ENCODE measurements around the gene KNDC1.

The KNDC1 gene

DNA sequence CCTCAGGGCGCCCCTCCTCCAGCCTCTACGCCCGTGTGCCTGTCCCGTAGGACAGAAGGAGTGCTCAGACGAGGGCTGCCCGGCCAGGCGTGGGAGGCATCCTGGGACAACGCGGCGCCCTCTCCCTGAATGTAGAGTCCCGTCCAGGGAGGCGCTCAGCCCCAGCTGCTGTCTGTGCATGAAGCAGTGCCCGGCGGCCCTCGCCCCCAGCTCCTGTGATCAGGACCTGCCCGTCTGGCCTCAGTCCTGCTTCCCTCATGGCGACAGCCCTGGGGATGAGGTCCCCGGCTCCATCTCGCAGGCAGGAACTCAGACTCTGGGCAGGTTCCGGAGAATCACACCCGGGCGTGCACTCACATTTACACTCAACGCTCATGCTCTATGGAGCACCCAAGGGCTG is 45.1 kb downstream of the KNDC1 start:
- Histone ChIP-seq H3K27me3 (ENCODE audit: control insufficient read depth, insufficient read depth, low read length) (no peaks in the 10 kb centered on the region), H3K36me3 (ENCODE audit: control insufficient read depth, insufficient read depth, low read length) (no peaks in the 10 kb centered on the region), H3K9me3 (ENCODE audit: control insufficient read depth, insufficient read depth, low read length) (no peaks in the 10 kb centered on the region), H3K4me1 (ENCODE audit: control insufficient read depth, insufficient read depth, low read length) (no peaks in the 10 kb centered on the region), H3K4me3 (ENCODE audit: low read depth, low read length) (no peak overlapping the region), H3K27ac (ENCODE audit: low read depth, low read length) (no peak overlapping the region), H3K9ac (ENCODE audit: low read depth, low read length) (no peak overlapping the region)

DNA sequence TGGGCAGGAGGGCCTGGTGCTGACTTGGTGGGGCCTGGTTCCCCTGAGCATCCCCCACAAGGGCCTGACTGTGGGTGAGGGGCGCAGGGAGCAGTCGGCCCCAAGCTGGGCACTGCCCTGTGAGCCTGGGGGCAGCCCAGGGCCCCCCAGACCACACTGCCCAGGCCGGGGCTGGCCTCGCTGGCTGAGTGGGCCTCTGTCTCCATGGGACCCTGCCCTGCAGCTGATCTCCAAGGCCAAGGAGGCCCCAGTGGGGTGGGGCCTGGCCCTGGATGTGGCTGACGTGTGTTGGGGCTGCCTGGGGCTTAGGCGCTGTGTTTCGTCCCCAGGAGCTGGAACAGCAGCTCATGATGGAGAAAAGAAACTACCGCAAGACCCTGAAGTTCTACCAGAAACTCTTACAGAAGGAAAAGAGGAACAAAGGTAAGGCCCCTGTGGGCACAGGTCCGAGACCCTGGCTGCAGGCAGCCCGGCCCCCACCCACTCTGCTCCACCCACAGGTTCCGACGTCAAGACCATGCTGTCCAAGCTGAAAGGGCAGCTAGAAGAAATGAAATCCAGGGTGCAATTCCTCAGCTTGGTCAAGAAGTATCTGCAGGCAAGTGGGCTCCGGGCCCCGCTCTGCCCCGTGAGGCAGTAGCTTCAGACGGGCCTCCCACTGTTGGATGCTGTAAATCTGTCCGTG is 46.5 kb downstream of the KNDC1 start:
- Histone ChIP-seq H3K9ac (ENCODE audit: low read depth, low read length) (no peak overlapping the region), H3K36me3 (ENCODE audit: control insufficient read depth, insufficient read depth, low read length) (no peaks in the 10 kb centered on the region), H3K4me3 (ENCODE audit: low read depth, low read length) (no peak overlapping the region), H3K27me3 (ENCODE audit: control insufficient read depth, insufficient read depth, low read length) (no peaks in the 10 kb centered on the region), H3K27ac (ENCODE audit: low read depth, low read length) (no peak overlapping the region), H3K9me3 (ENCODE audit: control insufficient read depth, insufficient read depth, low read length) (no peaks in the 10 kb centered on the region), H3K4me1 (ENCODE audit: control insufficient read depth, insufficient read depth, low read length) (no peaks in the 10 kb centered on the region)

DNA sequence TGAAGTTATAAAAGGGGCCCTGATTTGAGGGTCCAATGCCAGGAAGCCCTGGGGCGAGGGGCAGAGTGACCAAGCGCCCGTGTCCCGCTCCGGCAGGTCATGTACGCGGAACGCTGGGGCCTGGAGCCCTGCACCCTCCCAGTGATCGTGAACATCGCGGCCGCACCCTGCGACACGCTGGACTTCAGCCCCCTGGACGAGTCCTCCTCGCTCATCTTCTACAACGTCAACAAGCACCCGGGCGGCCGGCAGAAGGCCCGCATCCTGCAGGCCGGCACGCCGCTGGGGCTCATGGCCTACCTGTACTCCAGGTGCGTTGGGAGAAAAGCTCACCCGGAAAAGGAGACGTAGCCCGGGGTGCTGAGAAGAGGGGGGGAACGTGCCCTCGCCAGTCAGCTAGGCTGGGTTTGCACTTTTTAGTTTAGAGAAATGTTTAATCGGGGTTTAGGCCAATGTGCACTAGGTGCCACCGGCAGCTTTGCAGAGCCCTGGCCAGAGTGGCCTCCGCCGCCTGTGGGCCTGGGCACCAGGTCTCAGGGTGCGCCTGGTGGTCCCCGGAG is 47.1 kb downstream of the KNDC1 start:
- Histone ChIP-seq H3K4me3 (ENCODE audit: low read depth, low read length) (no peak overlapping the region), H3K27ac (ENCODE audit: low read depth, low read length) (no peak overlapping the region), H3K9ac (ENCODE audit: low read depth, low read length) (no peak overlapping the region), H3K36me3 (ENCODE audit: control insufficient read depth, insufficient read depth, low read length) (no peaks in the 10 kb centered on the region), H3K4me1 (ENCODE audit: control insufficient read depth, insufficient read depth, low read length) (no peaks in the 10 kb centered on the region), H3K27me3 (ENCODE audit: control insufficient read depth, insufficient read depth, low read length) (no peaks in the 10 kb centered on the region), H3K9me3 (ENCODE audit: control insufficient read depth, insufficient read depth, low read length) (no peaks in the 10 kb centered on the region)

DNA sequence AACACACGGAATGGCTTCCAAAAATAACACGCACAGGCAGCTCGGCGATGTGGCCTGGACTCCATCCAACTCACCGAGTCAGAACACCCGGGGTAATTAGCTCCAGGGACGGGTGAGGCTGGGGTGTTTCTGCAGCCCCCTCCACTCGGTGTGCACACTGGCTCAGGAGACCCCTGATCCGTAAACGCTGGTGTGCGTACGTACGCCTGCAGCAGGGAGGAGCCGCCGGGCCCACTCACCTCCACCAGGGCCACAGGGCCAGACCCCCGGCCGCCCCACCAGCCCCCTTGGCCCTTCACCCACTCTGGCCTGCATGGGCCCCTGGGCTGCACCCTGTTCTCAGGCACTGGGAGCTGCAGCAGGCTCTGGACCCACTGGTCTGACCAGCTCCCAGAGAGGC is 47.6 kb downstream of the KNDC1 start:
- Histone ChIP-seq H3K27ac (ENCODE audit: low read depth, low read length) (no peak overlapping the region), H3K9me3 (ENCODE audit: control insufficient read depth, insufficient read depth, low read length) (no peaks in the 10 kb centered on the region), H3K9ac (ENCODE audit: low read depth, low read length) (no peak overlapping the region), H3K4me3 (ENCODE audit: low read depth, low read length) (no peak overlapping the region), H3K27me3 (ENCODE audit: control insufficient read depth, insufficient read depth, low read length) (no peaks in the 10 kb centered on the region), H3K36me3 (ENCODE audit: control insufficient read depth, insufficient read depth, low read length) (no peaks in the 10 kb centered on the region), H3K4me1 (ENCODE audit: control insufficient read depth, insufficient read depth, low read length) (no peaks in the 10 kb centered on the region)

DNA sequence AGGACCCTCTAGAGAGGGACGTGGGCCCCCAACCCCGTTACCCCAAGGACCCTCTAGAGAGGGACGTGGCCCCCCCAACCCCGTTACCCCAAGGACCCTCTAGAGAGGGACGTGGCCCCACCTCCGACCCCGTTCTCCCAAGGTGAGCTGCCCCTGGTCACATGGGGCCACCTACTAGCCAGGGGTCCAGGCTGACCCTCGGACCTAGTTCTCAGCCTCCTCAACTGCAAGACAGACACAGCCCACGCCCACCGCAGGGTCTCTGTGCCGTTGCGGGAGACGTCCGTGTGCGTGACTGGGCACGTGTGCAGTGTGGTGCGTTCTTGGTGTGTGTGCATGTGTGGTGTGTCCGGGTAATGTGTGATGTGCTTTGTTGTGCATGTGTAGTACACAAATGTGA is 48.4 kb downstream of the KNDC1 start:
- no peak overlapping the region for H3K9ac ChIP-seq (ENCODE audit: low read depth, low read length)
- no peaks in the 10 kb centered on the region for H3K9me3 ChIP-seq (ENCODE audit: control insufficient read depth, insufficient read depth, low read length)
- H3K27me3 ChIP-seq (ENCODE audit: control insufficient read depth, insufficient read depth, low read length): no peaks in the 10 kb centered on the region
- no peak overlapping the region for H3K4me3 ChIP-seq (ENCODE audit: low read depth, low read length)
- H3K27ac ChIP-seq (ENCODE audit: low read depth, low read length): no peak overlapping the region
- no peaks in the 10 kb centered on the region for H3K36me3 ChIP-seq (ENCODE audit: control insufficient read depth, insufficient read depth, low read length)
- no peaks in the 10 kb centered on the region for H3K4me1 ChIP-seq (ENCODE audit: control insufficient read depth, insufficient read depth, low read length)

DNA sequence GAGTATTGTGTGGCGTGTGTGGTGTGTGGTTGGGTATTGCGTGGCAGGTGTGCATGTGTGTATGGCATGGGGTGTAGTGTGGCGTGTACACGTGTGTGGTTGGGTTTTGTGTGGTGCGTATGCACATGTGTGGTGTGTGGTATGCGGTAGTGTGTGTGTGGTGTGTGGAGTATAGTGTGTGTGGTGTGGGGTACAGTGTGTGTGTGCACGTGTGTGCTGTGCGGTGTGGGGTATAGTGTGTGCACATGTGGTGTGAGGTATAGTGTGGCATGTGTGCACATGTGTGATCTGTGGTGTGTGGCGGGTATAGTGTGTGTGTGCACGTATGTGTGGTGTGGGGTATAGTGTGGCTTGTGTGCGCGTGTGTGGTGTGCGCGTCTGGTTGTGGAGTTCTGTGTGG is 49.1 kb downstream of the KNDC1 start:
- Histone ChIP-seq H3K4me1 (ENCODE audit: control insufficient read depth, insufficient read depth, low read length) (no peaks in the 10 kb centered on the region), H3K36me3 (ENCODE audit: control insufficient read depth, insufficient read depth, low read length) (no peaks in the 10 kb centered on the region), H3K27me3 (ENCODE audit: control insufficient read depth, insufficient read depth, low read length) (no peaks in the 10 kb centered on the region)

DNA sequence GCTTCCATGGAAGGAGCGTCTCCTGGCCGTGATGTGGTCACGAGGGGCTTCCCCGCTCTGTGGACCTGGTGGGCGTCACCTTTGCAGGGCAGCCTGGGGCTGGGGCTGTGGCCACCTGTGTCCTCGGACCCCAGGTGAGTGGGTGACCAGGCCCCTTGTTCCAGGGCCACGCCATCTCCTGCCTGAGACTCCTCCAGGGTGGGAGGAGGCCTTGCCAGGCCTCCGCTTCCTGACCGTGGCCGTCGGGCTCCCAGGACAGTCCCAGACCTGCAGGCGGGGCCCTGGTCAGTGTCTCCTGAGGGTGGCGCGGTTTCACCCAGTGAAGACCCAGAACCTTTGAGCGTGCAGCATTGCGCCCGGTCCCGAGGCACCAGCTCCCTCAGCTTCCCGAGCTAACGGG is 49.6 kb downstream of the KNDC1 start:
- H3K9me3 ChIP-seq (ENCODE audit: control insufficient read depth, insufficient read depth, low read length): no peaks in the 10 kb centered on the region
- H3K4me1 ChIP-seq (ENCODE audit: control insufficient read depth, insufficient read depth, low read length): no peaks in the 10 kb centered on the region
- no peak overlapping the region for H3K27ac ChIP-seq (ENCODE audit: low read depth, low read length)
- H3K4me3 ChIP-seq (ENCODE audit: low read depth, low read length): no peak overlapping the region
- no peaks in the 10 kb centered on the region for H3K36me3 ChIP-seq (ENCODE audit: control insufficient read depth, insufficient read depth, low read length)
- no peak overlapping the region for H3K9ac ChIP-seq (ENCODE audit: low read depth, low read length)
- no peaks in the 10 kb centered on the region for H3K27me3 ChIP-seq (ENCODE audit: control insufficient read depth, insufficient read depth, low read length)

More for the DNA sequence above, 49.1 kb downstream of the KNDC1 start:
- no peak overlapping the region for H3K9ac ChIP-seq (ENCODE audit: low read depth, low read length)
- no peak overlapping the region for H3K27ac ChIP-seq (ENCODE audit: low read depth, low read length)
- no peaks in the 10 kb centered on the region for H3K9me3 ChIP-seq (ENCODE audit: control insufficient read depth, insufficient read depth, low read length)
- no peak overlapping the region for H3K4me3 ChIP-seq (ENCODE audit: low read depth, low read length)

DNA sequence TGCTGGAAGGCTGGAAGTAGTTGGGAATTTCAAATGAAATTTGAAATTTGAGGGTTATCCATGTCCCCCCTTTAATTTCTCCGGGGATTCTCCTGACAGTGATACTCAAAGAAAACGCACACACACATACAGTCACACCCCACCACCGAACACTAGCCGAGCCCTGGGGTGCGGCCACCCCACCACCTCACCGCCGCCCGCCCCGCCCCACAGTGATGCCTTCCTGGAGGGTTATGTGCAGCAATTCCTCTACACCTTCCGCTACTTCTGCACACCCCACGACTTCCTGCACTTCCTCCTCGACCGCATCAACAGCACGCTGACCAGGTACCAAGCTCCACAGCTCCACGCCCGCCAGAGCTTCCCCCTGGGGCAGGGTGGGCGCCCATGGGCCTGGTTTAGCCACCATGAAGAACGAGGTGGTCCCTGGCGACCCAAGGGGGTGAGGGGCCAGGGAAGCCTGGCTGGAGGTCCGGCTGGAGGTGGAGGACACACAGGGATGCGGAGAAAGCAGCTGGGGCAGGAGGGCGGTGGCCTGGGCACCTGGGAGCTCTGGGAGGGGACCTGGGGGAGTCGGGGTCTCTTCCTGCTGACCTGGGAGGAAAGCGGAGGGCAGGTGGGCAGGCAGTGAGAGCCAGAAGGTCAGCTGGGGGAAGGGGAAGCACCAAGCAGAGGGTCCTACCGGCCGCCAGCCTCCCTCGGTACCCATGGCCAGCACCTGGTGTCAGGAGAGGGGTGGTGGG is 50.5 kb downstream of the KNDC1 start:
- Histone ChIP-seq H3K27me3 (ENCODE audit: control insufficient read depth, insufficient read depth, low read length) (no peaks in the 10 kb centered on the region), H3K9me3 (ENCODE audit: control insufficient read depth, insufficient read depth, low read length) (no peaks in the 10 kb centered on the region), H3K27ac (ENCODE audit: low read depth, low read length) (no peak overlapping the region), H3K4me1 (ENCODE audit: control insufficient read depth, insufficient read depth, low read length) (no peaks in the 10 kb centered on the region), H3K4me3 (ENCODE audit: low read depth, low read length) (no peak overlapping the region), H3K36me3 (ENCODE audit: control insufficient read depth, insufficient read depth, low read length) (0 out of 2 replicates have a peak, but pooled peaks cover under 1% of the 10 kb centered on the region), H3K9ac (ENCODE audit: low read depth, low read length) (no peak overlapping the region)

DNA sequence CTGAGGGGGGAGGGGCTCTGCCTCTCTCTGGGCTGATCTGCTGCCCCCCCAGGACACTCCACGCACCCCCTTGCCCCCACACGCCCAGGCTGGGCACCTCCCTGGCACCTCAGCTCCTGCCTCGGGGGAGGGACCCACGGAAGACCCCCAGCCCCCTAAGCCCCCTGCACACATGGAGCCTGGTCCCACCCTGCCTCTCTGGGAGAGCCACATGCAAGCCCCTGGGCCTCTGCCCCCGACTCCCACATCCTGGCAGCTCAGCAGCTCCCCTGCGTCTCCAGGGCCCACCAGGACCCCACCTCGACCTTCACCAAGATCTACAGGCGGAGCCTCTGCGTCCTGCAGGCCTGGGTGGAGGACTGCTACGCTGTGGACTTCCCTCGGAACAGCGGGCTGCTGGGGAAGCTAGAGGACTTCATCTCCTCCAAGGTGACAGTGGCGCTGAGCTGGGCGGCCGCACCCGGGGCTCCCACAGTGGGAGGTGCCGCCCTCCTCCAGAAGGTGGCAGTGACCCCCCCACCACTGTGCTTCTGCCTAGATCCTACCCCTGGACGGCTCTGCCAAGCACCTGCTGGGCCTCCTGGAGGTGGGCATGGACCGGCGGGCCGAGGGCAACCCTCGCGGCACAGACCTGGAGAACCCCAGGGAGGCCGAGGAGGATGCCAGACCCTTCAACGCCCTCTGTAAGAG is 51.3 kb downstream of the KNDC1 start:
- H3K27me3 ChIP-seq (ENCODE audit: control insufficient read depth, insufficient read depth, low read length): no peaks in the 10 kb centered on the region
- H3K4me3 ChIP-seq (ENCODE audit: low read depth, low read length): no peak overlapping the region
- no peaks in the 10 kb centered on the region for H3K4me1 ChIP-seq (ENCODE audit: control insufficient read depth, insufficient read depth, low read length)
- 0 out of 2 replicates have a peak, but pooled peaks cover 5% of the 10 kb centered on the region for H3K36me3 ChIP-seq (ENCODE audit: control insufficient read depth, insufficient read depth, low read length)
- H3K27ac ChIP-seq (ENCODE audit: low read depth, low read length): no peak overlapping the region
- no peak overlapping the region for H3K9ac ChIP-seq (ENCODE audit: low read depth, low read length)
- H3K9me3 ChIP-seq (ENCODE audit: control insufficient read depth, insufficient read depth, low read length): no peaks in the 10 kb centered on the region

DNA sequence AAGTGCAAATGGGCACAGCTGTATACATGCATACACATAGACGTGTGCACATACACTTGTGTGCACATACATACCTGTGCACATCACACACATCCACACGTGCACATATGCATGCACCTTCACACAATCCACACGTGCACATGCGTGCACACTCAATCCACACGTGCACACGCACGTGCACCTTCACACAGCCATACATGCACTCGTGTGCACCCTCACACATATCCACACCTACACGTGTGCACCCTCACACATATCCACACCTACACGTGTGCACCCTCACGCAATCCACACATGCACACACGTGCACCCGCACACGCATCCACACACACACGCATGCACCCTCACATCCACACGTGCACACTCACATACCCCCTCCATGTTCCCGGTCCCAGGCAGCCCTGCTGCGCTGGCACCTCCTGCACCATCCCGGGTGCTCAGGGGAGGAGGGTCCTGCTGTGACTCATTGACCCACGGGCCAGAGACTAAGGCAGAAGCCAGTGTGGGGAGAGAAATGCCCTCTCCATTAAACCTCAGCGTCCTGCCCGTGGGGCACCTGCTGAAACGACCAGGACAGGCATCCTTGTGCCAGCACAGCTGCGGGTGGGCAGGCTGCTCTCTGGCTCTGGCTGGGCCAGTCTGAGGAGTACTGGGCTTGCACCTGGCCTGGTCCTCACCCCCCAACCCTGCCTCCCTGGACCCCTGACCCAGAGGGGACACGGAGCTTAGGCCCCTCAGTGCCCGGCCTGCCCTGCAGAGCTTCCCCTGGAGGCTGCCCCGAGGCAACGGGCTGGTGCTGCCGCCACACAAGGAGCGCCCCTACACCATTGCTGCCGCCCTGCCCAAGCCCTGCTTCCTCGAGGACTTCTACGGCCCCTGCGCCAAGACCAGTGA is 52.2 kb downstream of the KNDC1 start:
- H3K27me3 ChIP-seq (ENCODE audit: control insufficient read depth, insufficient read depth, low read length): no peaks in the 10 kb centered on the region

More for the DNA sequence above, 52.2 kb downstream of the KNDC1 start:
- H3K4me3 ChIP-seq (ENCODE audit: low read depth, low read length): no peak overlapping the region
- no peaks in the 10 kb centered on the region for H3K9me3 ChIP-seq (ENCODE audit: control insufficient read depth, insufficient read depth, low read length)
- H3K4me1 ChIP-seq (ENCODE audit: control insufficient read depth, insufficient read depth, low read length): no peaks in the 10 kb centered on the region
- H3K9ac ChIP-seq (ENCODE audit: low read depth, low read length): no peak overlapping the region
- no peak overlapping the region for H3K27ac ChIP-seq (ENCODE audit: low read depth, low read length)
- H3K36me3 ChIP-seq (ENCODE audit: control insufficient read depth, insufficient read depth, low read length): 0 out of 2 replicates have a peak, but pooled peaks cover 5% of the 10 kb centered on the region

All from HUES48 (cell line).